HepG2 (cell line): ENCODE results near the gene ABCB6. TPM values are rescaled to one million over a fixed set of nuclear protein-coding genes. Genes with fewer than 3 reads are reported as not detected.

Experiments
- ARNT2 ChIP-seq: sonication (generic); formaldehyde crosslinking; IDR thresholded peaks from 2 replicates; pipeline ENCODE4 v1.8.0; 2022; ENCODE audit warnings: mild to moderate bottlenecking, low read depth, missing genetic modification reagents, moderate library complexity
- ATF1 ChIP-seq: IDR thresholded peaks from 2 replicates; pipeline ENCODE4 v1.6.1; 2016; ENCODE audit warnings: mild to moderate bottlenecking, control low read depth
- ELF1 ChIP-seq: sonication (generic); formaldehyde crosslinking; IDR thresholded peaks from 2 replicates; pipeline ENCODE4 v1.4.0; 2020; ENCODE audit warnings: missing genetic modification reagents
- HOXA9 ChIP-seq: sonication (generic); formaldehyde crosslinking; IDR thresholded peaks from 2 replicates; pipeline ENCODE4 v1.8.1; 2022; ENCODE audit warnings: missing genetic modification reagents, mild to moderate bottlenecking, moderate library complexity, borderline replicate concordance
- NAIF1 ChIP-seq: sonication (generic); formaldehyde crosslinking; IDR thresholded peaks from 2 replicates; pipeline ENCODE4 v1.5.0; 2020; ENCODE audit warnings: mild to moderate bottlenecking, missing genetic modification reagents, borderline replicate concordance
- NFATC3 ChIP-seq: sonication (generic); formaldehyde crosslinking; IDR thresholded peaks from 2 replicates; pipeline ENCODE4 v1.5.1; 2020; ENCODE audit warnings: mild to moderate bottlenecking, missing genetic modification reagents
- NFIB ChIP-seq: sonication (generic); formaldehyde crosslinking; IDR thresholded peaks from 2 replicates; pipeline ENCODE4 v1.9.0; 2021; ENCODE audit warnings: missing genetic modification reagents, mild to moderate bottlenecking, borderline replicate concordance
- NPAS2 ChIP-seq: sonication (generic); formaldehyde crosslinking; IDR thresholded peaks from 2 replicates; pipeline ENCODE4 v1.8.0; 2022; ENCODE audit warnings: mild to moderate bottlenecking, missing genetic modification reagents, borderline replicate concordance
- NR2F1 ChIP-seq, 2 experiments: fragments of 450-650 bp in 1 of 2; formaldehyde crosslinking in 1 of 2; IDR thresholded peaks; 2 replicates each; pipeline versions ENCODE4 v1.5.0 to v1.6.1; 2016 to 2020; ENCODE audit warnings: mild to moderate bottlenecking in 1 of 2, missing compliant biosample characterization in 1 of 2, missing genetic modification reagents in 1 of 2, moderate library complexity in 1 of 2
- PCBP2 ChIP-seq: fragments of 200-400 bp; formaldehyde crosslinking; optimal IDR thresholded peaks from 2 replicates; pipeline ENCODE3; 2018; ENCODE audit warnings: low read length, low read depth; ENCODE audit not compliant: poor library complexity, severe bottlenecking
- ZFP82 ChIP-seq: sonication (generic); formaldehyde crosslinking; IDR thresholded peaks from 2 replicates; pipeline ENCODE4 v1.5.1; 2020; ENCODE audit warnings: mild to moderate bottlenecking, missing genetic modification reagents, borderline replicate concordance
- ZNF460 ChIP-seq: sonication (generic); formaldehyde crosslinking; IDR thresholded peaks from 2 replicates; pipeline ENCODE4 v1.5.1; 2020; ENCODE audit warnings: missing genetic modification reagents, mild to moderate bottlenecking, borderline replicate concordance
- ZNF660 ChIP-seq: sonication (generic); formaldehyde crosslinking; IDR thresholded peaks from 2 replicates; pipeline ENCODE4 v1.5.1; 2020; ENCODE audit warnings: mild to moderate bottlenecking, low read depth, missing genetic modification reagents, borderline replicate concordance
- ZNF781 ChIP-seq: sonication (generic); formaldehyde crosslinking; IDR thresholded peaks from 2 replicates; pipeline ENCODE4 v1.5.1; 2020; ENCODE audit warnings: borderline replicate concordance, mild to moderate bottlenecking, missing genetic modification reagents; ENCODE audit errors: not compliant biosample characterization
- ZSCAN9 ChIP-seq: IDR thresholded peaks from 2 replicates; pipeline ENCODE4 v1.6.1; 2016; ENCODE audit warnings: borderline replicate concordance
- polyA plus RNA-seq, 8 experiments: library from polyadenylated mRNA; depleted of rRNA in 3 of 8; stranded (reverse) in 7 of 8; unstranded in 1 of 8; fragments of >200 nt; fragmentation: Illumina TruSeq in 4 of 8; extraction: Trizol in 4 of 8; gene quantifications; 2 replicates each; pipeline versions ENCODE4 v1.2.1 to v1.2.3, GENCODE V29; 2011 to 2016; ENCODE audit warnings: low read depth in 4 of 8, missing spikeins in 1 of 8, mixed read lengths in 1 of 8; ENCODE audit not compliant: insufficient read depth in 1 of 8
- total RNA-seq, 5 experiments: library from RNA; depleted of rRNA; stranded (reverse); fragments of >200 nt; fragmentation: Illumina TruSeq; extraction: Trizol; gene quantifications; 2 replicates each; pipeline ENCODE4 v1.2.3, GENCODE V29; 2016; ENCODE audit warnings: low read depth in 1 of 5
- TF ChIP-seq, protein P1 (sequence below): sonication (generic); formaldehyde crosslinking; IDR thresholded peaks from 2 replicates; pipeline ENCODE4 v1.4.0; 2020; ENCODE audit warnings: missing genetic modification reagents
- TF ChIP-seq, protein P2 (sequence below): sonication (generic); formaldehyde crosslinking; IDR thresholded peaks from 2 replicates; pipeline ENCODE4 v1.5.1; 2020; ENCODE audit warnings: mild to moderate bottlenecking, moderate library complexity, missing genetic modification reagents
- TF ChIP-seq, protein P3 (sequence below): sonication (generic); formaldehyde crosslinking; IDR thresholded peaks from 2 replicates; pipeline ENCODE4 v1.4.0; 2020; ENCODE audit warnings: missing genetic modification reagents
- TF ChIP-seq, protein P4 (sequence below): sonication (generic); formaldehyde crosslinking; IDR thresholded peaks from 2 replicates; pipeline ENCODE4 v1.5.0; 2020; ENCODE audit warnings: missing genetic modification reagents, mild to moderate bottlenecking, borderline replicate concordance
- TF ChIP-seq, protein P5 (sequence below): conservative IDR thresholded peaks from 2 replicates; pipeline ENCODE4 v1.6.1; 2018; ENCODE audit warnings: missing genetic modification reagents

ABCB6 gene
- total and polyA plus RNA-seq, 2 of the 13 experiments (the other 11 are each of a cell fraction or from before 2014, with no cell fraction given): 91.1 to 137 TPM

DNA sequence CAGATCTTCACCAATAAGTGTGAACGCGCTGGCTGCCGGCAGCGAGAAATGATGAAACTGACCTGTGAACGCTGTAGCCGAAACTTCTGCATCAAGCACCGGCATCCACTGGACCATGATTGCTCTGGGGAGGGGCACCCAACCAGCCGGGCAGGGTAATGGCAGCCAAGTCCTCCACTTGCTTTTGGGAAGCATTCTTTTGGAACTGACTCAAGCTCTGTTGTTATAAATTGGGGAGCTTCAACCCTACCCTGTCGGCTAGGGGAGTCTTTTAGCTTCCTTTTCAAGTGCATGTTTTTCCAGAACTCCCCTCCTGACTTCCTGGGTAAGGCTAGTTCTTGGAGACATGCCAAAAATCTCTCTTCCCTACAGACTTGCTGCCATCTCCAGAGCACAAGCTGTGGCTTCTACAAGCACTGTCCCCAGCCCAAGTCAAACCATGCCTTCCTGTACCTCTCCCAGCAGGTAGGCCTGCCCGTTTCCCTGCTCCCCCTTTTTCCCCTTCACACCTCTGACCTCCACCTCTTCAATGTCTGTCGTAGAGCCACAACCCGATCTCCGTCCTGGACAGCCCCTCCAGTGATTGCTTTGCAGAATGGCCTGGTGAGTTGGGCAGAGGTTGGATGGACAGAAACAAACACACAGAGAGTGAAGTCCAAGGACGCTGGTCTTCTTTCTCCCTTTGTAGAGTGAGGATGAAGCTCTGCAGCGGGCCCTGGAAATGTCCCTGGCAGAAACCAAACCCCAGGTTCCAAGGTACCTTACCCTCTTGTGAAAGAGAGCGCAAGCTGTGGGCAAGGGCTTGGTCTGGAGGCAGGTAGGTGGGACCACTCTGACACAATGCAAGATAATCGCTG is 10.6 kb downstream of the ABCB6 start (continued):
- TF ChIP-seq NFATC3 (CRISPR knock-in tag) (no peak), ARNT2 (CRISPR knock-in tag) (no peak; the same call in none of the 2 replicates), NR2F1 (CRISPR knock-in tag; IDR thresholded peaks at IDR 0.05) (peak; percentile 53 to 72; a peak in 3 of 4 replicates), PCBP2 (no peak), ZNF781 (no peak), ELF1 (CRISPR knock-in tag) (peak; percentile 31), NFIB (no peak), HOXA9 (no peak), ATF1 (no peak), ZNF660 (CRISPR knock-in tag) (no peak), NPAS2 (no peak), ZSCAN9 (CRISPR knock-in tag) (peak; percentile 62; the same call in 1 of the 2 replicates), ZFP82 (CRISPR knock-in tag) (no peak), ZNF460 (CRISPR knock-in tag) (no peak; the same call in 1 of the 2 replicates), NAIF1 (CRISPR knock-in tag) (no peak)
- TF ChIP-seq, protein P1, sequence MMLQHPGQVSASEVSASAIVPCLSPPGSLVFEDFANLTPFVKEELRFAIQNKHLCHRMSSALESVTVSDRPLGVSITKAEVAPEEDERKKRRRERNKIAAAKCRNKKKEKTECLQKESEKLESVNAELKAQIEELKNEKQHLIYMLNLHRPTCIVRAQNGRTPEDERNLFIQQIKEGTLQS (CRISPR knock-in tag): no peak
- TF ChIP-seq, protein P2, sequence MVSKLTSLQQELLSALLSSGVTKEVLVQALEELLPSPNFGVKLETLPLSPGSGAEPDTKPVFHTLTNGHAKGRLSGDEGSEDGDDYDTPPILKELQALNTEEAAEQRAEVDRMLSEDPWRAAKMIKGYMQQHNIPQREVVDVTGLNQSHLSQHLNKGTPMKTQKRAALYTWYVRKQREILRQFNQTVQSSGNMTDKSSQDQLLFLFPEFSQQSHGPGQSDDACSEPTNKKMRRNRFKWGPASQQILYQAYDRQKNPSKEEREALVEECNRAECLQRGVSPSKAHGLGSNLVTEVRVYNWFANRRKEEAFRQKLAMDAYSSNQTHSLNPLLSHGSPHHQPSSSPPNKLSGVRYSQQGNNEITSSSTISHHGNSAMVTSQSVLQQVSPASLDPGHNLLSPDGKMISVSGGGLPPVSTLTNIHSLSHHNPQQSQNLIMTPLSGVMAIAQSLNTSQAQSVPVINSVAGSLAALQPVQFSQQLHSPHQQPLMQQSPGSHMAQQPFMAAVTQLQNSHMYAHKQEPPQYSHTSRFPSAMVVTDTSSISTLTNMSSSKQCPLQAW: peak; percentile 87
- TF ChIP-seq, protein P3, sequence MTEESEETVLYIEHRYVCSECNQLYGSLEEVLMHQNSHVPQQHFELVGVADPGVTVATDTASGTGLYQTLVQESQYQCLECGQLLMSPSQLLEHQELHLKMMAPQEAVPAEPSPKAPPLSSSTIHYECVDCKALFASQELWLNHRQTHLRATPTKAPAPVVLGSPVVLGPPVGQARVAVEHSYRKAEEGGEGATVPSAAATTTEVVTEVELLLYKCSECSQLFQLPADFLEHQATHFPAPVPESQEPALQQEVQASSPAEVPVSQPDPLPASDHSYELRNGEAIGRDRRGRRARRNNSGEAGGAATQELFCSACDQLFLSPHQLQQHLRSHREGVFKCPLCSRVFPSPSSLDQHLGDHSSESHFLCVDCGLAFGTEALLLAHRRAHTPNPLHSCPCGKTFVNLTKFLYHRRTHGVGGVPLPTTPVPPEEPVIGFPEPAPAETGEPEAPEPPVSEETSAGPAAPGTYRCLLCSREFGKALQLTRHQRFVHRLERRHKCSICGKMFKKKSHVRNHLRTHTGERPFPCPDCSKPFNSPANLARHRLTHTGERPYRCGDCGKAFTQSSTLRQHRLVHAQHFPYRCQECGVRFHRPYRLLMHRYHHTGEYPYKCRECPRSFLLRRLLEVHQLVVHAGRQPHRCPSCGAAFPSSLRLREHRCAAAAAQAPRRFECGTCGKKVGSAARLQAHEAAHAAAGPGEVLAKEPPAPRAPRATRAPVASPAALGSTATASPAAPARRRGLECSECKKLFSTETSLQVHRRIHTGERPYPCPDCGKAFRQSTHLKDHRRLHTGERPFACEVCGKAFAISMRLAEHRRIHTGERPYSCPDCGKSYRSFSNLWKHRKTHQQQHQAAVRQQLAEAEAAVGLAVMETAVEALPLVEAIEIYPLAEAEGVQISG: peak; percentile 46; the same call in 1 of the 2 replicates
- TF ChIP-seq, protein P4, sequence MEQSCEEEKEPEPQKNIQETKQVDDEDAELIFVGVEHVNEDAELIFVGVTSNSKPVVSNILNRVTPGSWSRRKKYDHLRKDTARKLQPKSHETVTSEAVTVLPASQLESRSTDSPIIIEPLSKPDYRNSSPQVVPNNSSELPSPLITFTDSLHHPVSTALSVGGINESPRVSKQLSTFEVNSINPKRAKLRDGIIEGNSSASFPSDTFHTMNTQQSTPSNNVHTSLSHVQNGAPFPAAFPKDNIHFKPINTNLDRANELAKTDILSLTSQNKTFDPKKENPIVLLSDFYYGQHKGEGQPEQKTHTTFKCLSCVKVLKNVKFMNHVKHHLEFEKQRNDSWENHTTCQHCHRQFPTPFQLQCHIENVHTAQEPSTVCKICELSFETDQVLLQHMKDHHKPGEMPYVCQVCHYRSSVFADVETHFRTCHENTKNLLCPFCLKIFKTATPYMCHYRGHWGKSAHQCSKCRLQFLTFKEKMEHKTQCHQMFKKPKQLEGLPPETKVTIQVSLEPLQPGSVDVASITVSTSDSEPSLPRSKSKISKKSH (CRISPR knock-in tag): no peak
- TF ChIP-seq, protein P5, sequence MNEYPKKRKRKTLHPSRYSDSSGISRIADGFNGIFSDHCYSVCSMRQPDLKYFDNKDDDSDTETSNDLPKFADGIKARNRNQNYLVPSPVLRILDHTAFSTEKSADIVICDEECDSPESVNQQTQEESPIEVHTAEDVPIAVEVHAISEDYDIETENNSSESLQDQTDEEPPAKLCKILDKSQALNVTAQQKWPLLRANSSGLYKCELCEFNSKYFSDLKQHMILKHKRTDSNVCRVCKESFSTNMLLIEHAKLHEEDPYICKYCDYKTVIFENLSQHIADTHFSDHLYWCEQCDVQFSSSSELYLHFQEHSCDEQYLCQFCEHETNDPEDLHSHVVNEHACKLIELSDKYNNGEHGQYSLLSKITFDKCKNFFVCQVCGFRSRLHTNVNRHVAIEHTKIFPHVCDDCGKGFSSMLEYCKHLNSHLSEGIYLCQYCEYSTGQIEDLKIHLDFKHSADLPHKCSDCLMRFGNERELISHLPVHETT (CRISPR knock-in tag): peak; percentile 70; the same call in 1 of the 2 replicates
